NCI-H446 treated with DMSO at 0.1 percent for 48 hours (cell line): ENCODE results near the gene SPATA16.
"Not testable (repeated sequence)": the region's sequence is repeated elsewhere in the genome, so short reads cannot be mapped to it uniquely, and the experiment has no call there.

Source experiments
- DNase-seq: peaks from one replicate; lab custom pipeline; 2025; lab: John Stamatoyannopoulos, UW

SPATA16 gene

DNA sequence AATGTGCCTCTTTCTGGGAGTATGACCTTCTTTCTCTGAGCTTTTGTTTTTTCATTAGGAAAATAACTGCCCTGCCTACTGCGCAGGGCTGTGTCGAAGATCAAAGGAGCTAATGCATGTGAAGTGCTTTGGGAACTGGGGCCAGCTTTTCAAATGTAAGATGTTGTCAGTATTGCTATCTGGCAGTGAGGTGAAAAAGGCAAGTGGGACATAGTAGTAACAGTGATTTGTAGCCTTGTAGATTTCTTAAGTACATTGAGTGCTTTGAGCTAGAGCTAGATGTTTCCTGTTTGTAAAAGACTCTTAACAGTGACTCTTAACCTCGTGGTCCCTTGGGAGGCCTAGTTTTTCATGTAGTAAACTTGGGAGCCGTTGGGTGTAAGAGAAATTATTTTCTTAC lies 264.0 kb downstream of the SPATA16 start:
- no peak for DNase-seq

GRCh38 chr3:172876297-172876696 lies 264.7 kb downstream of the SPATA16 start:
- DNase-seq = no peak

DNA sequence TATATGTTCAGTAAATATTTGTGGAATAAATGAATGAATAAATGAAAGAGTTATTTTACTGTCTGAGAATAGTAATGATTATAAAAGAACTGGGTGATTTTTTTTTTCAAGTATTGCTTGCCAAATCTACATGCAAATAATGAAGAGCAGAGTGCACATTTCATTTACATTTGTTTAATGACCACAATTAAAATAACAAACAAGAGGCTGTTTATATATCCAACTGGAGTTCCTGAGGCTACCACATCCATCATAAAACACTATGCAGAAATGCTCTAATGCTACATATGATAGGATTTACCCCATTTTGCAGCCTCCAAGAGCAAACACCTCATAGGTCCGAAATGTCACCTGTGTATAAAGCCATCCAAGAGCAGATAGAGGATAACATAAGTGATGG lies 266.0 kb downstream of the SPATA16 start:
- DNase-seq = no peak

DNA sequence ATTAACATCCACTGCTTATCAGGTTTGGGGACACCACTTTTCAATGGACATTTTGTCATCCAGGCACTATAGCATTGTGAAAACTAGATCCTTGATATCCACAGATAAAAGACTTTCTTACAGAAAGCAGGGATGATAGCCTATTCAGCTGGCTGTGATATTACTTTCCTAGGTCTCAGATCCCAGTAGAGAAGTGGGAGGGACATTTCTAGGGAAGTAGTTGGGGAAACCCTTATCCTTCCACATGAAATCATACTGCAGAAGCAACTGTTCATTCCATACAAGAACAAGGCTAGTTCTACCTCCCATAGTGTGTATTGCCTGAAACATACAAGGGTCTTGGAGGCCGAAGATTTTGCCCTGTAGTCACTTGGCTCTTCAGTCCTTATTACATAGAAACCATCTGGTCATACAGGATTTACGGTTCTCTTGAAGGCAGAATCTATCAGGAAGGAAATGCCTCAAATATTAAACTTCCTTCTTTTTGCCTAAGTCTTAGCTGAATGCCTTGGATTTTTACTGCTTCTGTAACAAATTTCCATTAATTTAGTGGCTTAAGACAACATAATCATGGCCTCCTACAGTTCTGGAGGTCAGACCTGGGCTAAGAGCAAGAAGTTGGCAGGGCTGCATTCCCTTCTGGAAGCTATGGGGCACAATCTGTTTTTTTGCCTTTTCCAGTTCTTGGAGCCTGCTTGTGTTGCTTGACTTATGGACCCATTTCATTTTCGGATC lies 271.1 kb downstream of the SPATA16 start:
- no peak for DNase-seq

GRCh38 chr3:172869368-172869771 lies 271.7 kb downstream of the SPATA16 start:
- peak; percentile 14 for DNase-seq

DNA sequence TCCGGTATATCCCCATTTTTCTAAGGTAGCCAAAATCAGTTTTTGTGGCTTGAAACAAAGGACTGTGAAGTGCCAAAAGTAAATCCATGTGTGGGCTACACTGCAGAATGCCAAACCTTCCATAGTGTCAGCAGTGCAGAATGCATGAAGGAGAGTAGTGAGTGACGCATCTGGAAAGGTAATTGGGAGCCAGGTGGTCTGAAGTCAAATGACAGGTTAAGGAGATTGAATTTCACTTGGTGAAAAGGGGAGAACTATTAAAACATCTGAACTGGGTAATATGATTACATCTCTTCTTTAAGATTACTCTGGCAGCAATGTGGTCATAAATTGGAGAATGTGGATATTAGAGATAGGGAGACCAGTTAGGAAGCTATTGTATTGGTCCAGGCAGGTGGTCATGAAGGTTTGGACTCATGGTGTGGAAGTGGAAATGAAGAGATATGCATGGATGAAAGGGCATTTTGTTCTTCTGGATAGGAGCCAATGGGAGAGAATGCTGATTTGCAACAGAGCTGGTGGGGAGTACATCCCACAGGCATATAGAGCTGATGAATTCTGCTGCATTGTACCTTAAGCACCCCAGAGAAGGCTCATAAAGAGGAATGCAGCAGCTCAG lies 272.3 kb downstream of the SPATA16 start:
- DNase-seq = no peak

GRCh38 chr3:172866726-172867350 lies 274.2 kb downstream of the SPATA16 start:
- DNase-seq = not testable (repeated sequence)

DNA sequence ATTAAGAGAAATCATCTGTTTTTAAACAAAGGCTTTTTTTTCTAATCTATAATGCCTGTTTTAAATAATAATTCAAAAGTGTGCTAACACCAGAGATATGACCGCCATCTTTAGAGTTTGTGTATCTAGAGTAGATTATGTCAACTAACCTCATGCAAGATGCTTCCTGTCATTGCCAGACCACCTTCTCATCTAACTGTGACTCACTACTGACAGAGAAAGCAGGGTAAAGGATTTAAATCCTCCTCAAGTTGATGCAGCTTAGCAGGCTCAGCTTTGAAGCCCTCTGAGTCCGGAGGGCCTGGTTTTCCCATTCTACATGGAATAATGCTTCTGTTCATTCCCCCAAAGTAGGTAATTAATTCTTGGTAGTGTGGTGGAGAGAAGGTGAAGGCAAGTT lies 282.0 kb downstream of the SPATA16 start:
- DNase-seq = no peak

DNA sequence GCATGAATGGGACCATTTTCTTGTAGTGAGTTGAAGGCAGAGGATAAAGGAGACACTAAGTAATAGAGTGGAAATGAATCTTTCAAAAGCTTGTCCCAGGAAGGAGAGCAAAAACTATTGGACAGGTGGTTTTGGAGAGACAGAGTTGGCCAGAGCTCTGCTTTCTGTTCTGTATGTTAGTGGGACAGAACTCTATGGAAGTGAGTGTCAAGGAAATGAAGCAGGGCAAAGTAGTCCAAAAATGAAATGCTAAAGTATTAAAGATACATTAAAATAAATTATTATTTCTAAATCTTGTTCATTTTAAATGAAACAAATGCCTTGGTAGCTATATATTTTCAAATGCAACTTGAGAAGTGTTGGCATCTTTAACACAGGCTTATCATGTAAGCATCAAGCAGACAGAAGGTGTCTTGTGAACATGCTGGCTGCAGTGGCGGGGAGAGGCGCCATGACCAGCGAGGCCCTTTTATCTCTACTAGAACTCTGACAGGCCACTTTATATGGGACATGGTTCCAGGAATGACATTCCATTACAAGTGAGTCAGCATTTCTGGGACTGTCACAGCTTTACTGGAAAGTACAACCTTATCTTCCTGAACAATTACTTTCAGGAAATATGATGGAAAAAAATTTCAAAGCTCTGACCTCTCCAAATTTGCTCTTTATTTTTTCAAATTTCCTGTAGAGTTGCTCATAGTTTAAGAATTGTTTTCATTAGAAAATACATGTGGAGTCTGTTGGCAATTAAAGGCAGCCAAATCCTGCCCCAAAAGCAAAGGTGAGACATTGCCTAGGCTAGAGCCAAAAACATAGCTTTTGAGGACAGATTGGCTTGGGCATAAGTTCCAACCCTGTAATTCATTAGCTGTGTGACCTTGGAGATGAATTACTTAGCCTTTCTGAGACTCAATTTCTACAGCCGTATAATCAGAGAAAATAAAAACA lies 284.0 kb downstream of the SPATA16 start:
- no peak for DNase-seq

GRCh38 chr3:172855037-172855436 lies 286.0 kb downstream of the SPATA16 start:
- DNase-seq = no peak

GRCh38 chr3:172853921-172854666 lies 286.9 kb downstream of the SPATA16 start:
- no peak for DNase-seq

DNA sequence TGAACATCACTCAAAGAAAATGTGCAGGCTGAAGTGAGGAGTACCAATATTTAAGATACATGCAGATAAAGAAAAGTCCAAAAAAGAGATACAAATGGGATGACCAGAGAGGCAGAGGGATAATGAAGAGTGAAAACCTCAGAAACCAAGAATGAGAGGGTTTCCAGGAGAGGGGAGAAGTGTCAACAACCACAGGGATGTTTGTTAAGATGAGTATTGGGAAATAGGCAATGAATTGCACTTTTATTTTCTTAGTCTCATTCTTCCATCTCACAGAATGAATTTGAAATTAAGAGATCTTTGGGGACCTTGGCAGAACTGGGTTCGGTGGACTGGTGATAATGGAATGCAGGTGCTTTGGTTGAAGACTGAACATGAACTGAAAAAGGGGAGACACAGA lies 288.0 kb downstream of the SPATA16 start:
- no peak for DNase-seq

GRCh38 chr3:172848910-172849309 lies 292.1 kb downstream of the SPATA16 start:
- DNase-seq = no peak

- DNase-seq = no peak
Measured at GRCh38 chr3:172847292-172847691, 293.7 kb downstream of the SPATA16 start.

GRCh38 chr3:172846706-172847105 lies 294.3 kb downstream of the SPATA16 start:
- peak; percentile 21 for DNase-seq

- DNase-seq = no peak
Measured at GRCh38 chr3:172846103-172846561, 294.9 kb downstream of the SPATA16 start.

DNA sequence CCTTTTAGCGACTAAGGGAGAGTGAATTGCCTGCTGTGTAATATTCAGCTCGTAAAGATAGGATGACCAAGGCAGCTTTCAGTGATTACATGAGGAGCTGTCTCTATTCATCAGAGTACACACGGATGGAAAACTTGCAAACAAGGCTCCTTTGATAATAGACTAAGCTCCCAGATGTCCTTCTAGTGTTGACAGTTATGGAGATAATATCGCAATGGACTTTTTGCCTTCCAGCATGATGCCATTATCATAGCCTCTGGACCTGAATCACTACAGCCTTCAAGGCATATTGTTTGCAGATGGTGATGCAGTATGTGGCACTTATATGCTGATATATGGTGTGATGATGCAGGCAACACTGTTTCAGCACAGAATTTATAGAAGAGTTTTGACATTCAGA lies 296.6 kb downstream of the SPATA16 start:
- DNase-seq = no peak

DNA sequence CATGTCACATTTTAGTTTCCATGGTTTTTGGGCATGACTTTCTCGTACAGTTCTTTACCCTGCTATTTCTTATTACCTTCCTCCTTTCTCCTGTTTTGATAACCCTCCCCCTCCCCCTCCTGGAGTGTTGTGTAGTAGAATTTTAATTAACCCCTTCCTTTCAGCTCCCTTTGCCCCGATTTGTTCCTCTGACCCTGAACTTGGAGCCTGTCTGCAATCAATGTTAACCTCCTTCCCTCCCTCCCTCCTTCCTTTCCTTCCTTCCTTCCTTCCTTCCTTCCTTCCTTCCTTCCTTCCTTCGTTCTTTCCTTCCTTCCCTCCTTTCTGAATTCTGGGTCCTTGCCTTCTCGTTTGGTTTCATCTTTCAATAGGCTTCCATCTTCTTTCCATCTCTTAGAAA lies 300.1 kb downstream of the SPATA16 start:
- no peak for DNase-seq

DNA sequence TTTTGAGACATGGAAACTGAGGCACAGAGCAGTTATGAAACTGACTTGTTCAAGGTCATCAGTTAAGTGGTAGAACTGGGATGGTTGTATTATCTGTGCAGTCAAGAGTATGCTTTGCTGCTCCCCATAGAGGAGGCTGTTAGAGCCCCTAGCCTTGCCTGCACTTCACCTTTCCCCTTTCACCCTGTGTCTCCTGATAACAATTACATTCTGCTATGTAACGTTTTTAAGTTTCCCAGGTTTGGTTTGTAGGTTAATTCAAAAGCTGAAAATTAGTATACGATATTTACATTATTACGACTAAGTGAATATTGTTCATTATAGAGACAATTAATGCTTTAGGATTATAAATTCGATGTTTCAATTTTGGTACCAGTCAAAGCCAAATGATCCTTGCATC lies 300.6 kb downstream of the SPATA16 start:
- no peak for DNase-seq

DNA sequence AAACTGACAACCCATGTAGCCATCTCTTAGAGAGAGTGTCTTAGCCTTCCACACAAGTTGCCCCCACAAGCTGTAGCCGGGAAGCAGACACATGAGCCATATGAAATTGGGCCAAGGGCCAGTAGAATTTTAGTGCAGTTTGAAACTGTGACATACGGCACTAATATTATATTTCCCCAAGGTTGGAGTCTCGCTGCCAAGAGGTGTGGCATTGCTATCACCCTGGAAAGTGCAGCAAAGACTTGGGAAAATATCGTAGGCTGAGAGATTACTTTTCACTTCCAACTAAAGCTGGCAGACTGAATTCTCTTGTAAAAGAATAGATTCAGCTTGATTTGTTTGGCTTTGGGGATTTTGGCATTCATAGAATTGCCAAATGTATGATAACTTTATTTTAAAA lies 301.4 kb downstream of the SPATA16 start:
- peak; percentile 62 for DNase-seq
